ENCODE results near the gene ACAD8.
"Not testable (repeated sequence)": the region's sequence is repeated elsewhere in the genome, so short reads cannot be mapped to it uniquely, and the experiment has no call there.

DNA sequence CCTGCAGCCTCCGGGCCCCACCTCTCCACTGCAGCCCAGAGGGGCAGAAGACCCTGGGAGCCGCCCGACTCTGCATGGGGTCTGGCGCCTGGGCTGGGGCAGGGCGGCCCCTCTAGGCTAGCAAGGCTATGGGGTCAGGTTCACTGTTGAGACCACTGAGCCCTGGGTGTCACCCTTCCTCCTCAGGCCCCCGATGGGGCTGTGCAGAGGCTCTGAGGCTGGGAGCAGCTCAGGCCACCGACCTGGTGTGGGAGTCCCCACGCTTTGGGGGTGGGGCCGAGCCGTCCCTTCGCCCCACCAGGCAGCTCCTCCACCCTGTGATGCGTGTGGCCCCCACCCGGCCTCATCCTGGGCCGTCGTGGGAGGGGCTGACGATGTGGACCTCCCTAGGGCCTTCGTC lies 28.3 kb downstream of the ACAD8 start:
- not testable (repeated sequence) for TF ChIP-seq EZH2 (IDR thresholded peaks at IDR 0.05; ENCODE audit: insufficient read depth, poor library complexity, severe bottlenecking); EZH2phosphoT487 (IDR thresholded peaks at IDR 0.05; ENCODE audit: insufficient read depth, low read depth)

Measured in GM23248 (cell line).